ENCODE results near the gene ERN1. TPM values are rescaled to one million over a fixed set of nuclear protein-coding genes. Genes with fewer than 3 reads are reported as not detected.

The ERN1 gene
- total RNA-seq, 4 donors from 2014 or later, result 14.6 to 54.4 (median 30.4) TPM

DNA sequence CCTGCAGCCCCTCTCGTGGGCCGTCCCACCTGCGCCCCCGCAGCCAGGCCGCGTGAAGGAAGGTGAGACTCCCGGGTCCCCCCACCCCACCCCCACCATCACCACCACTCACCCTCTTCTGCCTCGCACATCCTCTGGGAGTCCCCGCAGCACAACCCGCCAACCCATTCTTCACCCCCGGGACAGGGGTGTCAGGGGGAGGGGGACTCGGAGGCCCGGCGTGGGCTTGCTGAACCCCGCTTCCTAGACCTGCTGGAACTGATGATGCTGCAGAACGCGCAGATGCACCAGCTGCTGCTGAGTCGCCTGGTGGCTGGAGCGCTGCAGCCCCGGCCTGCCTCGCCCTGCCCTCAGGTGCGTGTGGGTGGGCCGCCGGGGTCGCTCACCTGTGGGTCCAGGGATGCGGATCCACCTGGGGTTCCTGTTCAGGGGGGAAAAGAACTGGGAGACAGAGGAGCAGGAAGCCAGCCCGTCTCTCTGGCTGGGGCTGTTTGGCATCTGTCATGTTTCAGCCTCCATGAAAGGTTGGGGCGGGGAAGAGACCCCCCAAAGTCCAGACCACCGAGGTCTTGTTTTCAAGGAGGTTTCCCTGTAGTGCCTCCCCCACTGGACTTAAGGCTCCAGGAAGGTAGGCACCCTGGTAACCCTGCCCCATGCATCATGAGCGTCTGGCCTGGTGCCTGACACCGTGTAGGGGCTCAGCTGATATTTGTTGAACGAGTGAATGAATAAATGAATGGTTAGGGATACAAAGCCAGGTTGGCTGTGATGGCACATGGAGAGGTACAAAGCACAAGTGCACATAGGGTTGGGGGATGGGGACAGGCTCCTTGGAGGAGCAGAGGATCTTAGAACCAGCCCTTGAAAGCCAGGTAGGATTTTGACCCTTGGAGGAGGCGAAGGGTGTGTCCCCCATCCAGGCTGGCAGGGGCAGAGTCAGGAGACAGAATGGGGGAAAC is 130.9 kb downstream of the ERN1 start:
- peak; percentile 19 for DNase-seq (ENCODE audit: low spot score)
- TF ChIP-seq, protein P1, sequence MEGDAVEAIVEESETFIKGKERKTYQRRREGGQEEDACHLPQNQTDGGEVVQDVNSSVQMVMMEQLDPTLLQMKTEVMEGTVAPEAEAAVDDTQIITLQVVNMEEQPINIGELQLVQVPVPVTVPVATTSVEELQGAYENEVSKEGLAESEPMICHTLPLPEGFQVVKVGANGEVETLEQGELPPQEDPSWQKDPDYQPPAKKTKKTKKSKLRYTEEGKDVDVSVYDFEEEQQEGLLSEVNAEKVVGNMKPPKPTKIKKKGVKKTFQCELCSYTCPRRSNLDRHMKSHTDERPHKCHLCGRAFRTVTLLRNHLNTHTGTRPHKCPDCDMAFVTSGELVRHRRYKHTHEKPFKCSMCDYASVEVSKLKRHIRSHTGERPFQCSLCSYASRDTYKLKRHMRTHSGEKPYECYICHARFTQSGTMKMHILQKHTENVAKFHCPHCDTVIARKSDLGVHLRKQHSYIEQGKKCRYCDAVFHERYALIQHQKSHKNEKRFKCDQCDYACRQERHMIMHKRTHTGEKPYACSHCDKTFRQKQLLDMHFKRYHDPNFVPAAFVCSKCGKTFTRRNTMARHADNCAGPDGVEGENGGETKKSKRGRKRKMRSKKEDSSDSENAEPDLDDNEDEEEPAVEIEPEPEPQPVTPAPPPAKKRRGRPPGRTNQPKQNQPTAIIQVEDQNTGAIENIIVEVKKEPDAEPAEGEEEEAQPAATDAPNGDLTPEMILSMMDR (IDR thresholded peaks at IDR 0.05), result no peak
- no peak for ATAC-seq (ENCODE audit: low FRiP score)

DNA sequence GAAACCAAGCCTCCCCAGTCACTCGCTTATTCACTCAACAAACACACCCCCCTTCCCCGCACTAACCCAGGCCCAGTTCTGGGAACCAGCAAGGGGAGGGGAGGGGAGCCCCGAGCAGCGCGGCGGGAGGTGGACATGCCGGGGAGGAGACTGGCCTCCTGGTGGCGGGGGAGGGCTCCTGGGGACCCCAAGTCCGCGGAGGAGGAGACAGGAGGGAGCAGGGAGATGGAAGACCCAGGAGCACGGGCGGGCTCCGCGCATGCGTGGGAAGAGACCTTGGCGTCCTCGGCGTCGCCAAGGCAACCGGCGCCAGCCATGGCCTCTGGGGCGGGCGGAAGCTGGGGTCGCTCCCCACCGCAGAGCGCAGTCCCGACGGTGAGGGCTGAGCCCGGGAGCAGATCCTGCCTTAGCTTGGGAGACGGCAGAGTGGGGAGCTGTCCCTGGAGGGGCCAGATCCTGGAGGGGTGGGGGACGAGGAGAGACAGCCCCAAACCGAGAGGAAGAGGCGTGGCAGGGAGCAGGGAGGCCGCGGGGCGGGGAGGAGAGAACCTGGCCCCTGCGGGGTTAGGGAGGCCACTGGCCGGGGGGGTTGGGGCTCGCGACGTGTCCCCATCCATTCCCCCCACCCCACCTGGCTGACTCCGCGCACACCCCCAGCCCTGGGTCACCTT is 131.8 kb downstream of the ERN1 start, which contains the start of gene PRR29:
TSS of gene PRR29 (plus strand) at position 302 of the 671 bp plus-strand sequence. CDS start at position 316, 14 bp downstream.
- TF ChIP-seq, protein P1 (IDR thresholded peaks at IDR 0.05), result no peak
- ATAC-seq (ENCODE audit: low FRiP score) (peak; percentile 46), DNase-seq (ENCODE audit: low spot score) (peak; percentile 32)

DNA sequence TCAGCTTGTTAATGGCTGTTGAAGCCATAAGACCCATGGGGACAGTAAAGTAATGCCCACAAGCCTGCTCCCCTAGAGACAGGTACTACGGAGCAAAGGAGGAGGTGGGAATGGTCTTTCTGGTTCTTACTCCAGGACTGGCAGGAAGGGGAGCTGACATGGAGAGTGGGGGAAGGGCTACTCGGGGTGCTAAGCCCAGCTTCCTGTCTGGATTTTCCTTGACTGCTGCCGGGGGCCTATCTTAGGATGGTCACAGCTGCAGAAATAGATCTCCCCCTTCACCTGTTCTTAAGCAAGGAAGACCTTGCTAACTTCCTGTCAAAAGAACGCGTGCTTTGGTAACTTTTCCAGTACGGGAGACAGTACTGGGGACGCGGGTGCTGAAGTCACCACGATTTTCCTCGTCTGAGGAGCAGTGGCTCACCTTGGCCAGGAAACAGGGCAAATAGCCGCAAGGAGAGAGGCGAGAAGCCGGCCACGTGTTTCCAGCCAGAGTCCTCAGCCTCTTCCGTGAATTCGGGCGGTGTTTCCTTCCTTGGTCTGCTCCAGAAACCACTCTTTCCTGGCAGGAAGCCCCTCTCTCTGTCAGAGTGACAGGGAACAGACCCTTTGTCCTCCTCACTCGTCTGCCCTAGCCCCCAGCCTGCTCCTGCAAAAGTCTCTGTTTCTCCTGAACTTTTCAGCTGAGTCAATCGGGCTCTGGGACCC is 132.4 kb downstream of the ERN1 start:
- no peak for ATAC-seq (ENCODE audit: low FRiP score)
- DNase-seq (ENCODE audit: low spot score), result peak; percentile 21
- TF ChIP-seq, protein P1 (IDR thresholded peaks at IDR 0.05), result no peak

DNA sequence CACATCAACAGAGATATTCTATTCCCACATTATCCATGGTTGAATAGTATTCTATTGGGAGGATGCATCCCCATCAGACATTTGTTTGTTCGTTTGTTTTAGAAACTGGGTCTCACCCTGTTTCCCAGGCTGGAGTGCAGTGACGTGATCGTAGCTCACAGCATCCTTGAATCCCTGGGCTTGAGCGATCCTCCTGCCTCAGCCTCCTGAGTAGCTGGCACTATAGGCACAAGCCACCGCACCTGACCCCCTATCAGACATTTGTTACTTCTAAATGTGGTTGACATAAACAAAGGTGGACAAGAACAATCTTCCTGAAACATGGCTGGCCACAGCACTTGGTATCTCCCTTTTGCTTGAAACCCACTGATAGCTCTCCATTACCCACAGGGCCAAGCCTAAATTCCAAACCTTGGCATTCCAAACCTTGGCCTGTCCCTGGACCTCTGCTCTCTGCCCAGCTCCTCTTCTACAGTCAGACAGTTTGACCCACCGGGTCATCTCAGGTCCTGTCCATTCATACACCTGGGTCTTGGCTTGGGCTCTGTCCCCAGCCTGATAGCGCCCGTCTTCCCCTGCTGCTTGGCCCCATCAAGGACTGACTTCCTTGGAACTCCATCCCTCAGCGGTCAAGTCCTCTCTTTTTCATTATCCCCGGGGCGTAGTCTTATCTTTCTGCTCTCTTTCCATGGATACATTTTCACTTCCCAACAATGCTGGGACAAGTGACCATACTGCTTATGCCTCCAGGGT is 133.3 kb downstream of the ERN1 start:
- TF ChIP-seq, protein P1 (IDR thresholded peaks at IDR 0.05), result no peak
- no peak for DNase-seq (ENCODE audit: low spot score)
- no peak for ATAC-seq (ENCODE audit: low FRiP score)

DNA sequence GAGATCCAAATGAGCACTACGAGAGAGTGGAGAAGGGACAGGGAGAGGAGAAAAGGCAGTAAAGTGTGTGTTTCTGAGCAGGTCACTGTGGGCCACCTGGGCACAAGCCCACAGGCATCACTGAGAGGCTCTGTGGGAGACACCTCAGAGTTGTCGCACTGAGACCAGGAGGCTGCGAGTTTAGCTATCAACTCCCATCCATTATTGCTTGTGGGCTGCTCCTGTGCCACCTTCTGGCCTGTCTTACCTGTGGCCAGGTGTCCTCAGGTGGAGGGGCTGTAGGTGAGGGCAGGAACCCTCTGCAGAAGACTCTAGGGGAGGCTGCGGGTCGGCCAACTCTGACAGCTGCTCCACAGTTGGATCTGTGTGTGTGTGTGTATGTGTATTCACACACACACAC is 134.3 kb downstream of the ERN1 start:
- DNase-seq (ENCODE audit: low spot score) (no peak), ATAC-seq (ENCODE audit: low FRiP score) (no peak)
- TF ChIP-seq, protein P1 (IDR thresholded peaks at IDR 0.05), result no peak

DNA sequence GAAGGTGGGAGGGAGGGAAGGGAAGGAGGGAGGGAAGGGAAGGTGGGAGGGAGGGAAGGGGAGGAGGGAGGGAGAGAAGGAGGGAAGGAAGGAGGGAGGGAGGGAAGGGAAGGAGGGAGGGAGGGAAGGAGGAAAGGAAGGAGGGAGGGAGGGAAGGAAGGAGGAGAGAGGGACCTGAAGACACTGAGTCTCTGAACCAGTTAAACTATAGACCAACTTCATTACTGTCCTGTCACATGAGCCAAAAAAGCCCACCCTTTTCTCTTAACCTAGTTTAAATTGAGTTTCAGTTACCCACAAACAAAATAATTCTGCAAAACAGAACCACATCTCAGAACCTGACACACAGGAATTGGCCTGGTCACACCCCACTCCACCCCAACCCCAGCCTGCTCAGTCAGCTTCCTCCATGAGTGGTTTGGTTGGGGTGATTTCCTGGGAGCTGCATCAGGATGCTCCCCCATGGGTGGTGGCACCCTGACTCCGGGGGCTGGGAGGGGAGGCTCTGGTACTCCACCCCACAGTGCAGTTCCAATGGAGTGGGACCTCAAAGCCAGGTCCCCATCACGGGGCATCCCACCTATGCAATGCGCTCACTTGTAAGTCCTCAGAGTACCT is 136.5 kb downstream of the ERN1 start:
- TF ChIP-seq, protein P1 (IDR thresholded peaks at IDR 0.05), result no peak
- DNase-seq (ENCODE audit: low spot score) (no peak), ATAC-seq (ENCODE audit: low FRiP score) (no peak)

All from omental fat pad (tissue), 4 donors.